Upper lobe of right lung (tissue), 1 donor: ENCODE data around the gene TRAF1. TPM values are rescaled to one million over a fixed set of nuclear protein-coding genes. Genes with fewer than 3 reads are reported as not detected.
A peak's percentile ranks its signal among the peaks of the same experiment; 100 is the strongest.

Experiments
- ATAC-seq: fragments of 200-7000 bp; cut with Tn5 transposase; one replicate; pipeline ENCODE4 v1.9.1; 2020; ENCODE audit warnings: mild to moderate bottlenecking, moderate library complexity
- DNase-seq: peaks from one replicate; pipeline ENCODE4 v3.0.0-alpha.2; 2020
- H3K27ac ChIP-seq: fragments of 200-600 bp; one replicate; pipeline ENCODE4 v1.8.0; 2022
- H3K27me3 ChIP-seq: fragments of 200-600 bp; one replicate; pipeline ENCODE4 v1.8.0; 2022; ENCODE audit warnings: mild to moderate bottlenecking
- H3K36me3 ChIP-seq: fragments of 200-600 bp; one replicate; pipeline ENCODE4 v1.8.0; 2022
- H3K4me1 ChIP-seq: fragments of 200-600 bp; one replicate; pipeline ENCODE4 v1.8.0; 2022
- H3K4me3 ChIP-seq: fragments of 200-600 bp; one replicate; pipeline ENCODE4 v1.8.0; 2022; ENCODE audit warnings: mild to moderate bottlenecking
- H3K9me3 ChIP-seq: fragments of 200-600 bp; one replicate; pipeline ENCODE4 v1.8.0; 2022
- intact Hi-C: fragments of 100-400 bp; cut with DNase I; formaldehyde crosslinking; loops from one replicate; pipeline ENCODE4 v1.11.0; 2022
- total RNA-seq: library from RNA; stranded (reverse); fragmentation: NEBNext Ultra II Directional; extraction: Animal tissue kit (Norgen Biotek cat#: 25700); gene quantifications from one replicate; pipeline ENCODE4 v1.2.1, GENCODE V29; 2021
- TF ChIP-seq, protein P1 (sequence below): fragments of 200-600 bp; IDR thresholded peaks from one replicate; pipeline ENCODE4 v1.8.0; 2022; ENCODE audit warnings: antibody characterized with exemption
- donor health status: DM: no; HTN: yes; CAD: no; lungs with severe emphysema.

Gene TRAF1
- total RNA-seq, 1 donor from 2014 or later: 6.0 TPM

DNA sequence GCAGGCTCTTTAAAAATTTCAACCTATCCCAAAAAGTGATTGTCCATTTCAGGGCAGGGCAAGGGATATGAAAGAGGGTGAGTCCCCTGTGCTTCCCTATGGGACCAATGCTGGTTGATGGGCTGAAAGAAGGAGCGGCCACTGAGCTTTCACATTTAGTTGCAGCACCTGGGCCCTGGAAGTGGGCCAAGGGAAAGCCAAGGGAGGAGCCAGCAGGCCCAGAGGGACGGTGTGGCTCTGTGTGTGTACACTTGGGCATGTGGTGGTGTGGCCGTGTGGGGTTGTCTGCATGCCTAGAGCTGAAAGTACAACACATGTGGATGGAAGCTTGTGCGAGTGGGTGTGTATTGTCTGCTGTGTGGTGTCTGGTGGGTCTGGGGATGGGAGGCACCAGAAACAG lies 69.9 kb downstream of the TRAF1 start:
- intact Hi-C loops: no loop called here
- H3K27me3 ChIP-seq: no peaks in the 10 kb centered on the region
- DNase-seq: no peak
- ATAC-seq: peak; percentile 38
- TF ChIP-seq, protein P1, sequence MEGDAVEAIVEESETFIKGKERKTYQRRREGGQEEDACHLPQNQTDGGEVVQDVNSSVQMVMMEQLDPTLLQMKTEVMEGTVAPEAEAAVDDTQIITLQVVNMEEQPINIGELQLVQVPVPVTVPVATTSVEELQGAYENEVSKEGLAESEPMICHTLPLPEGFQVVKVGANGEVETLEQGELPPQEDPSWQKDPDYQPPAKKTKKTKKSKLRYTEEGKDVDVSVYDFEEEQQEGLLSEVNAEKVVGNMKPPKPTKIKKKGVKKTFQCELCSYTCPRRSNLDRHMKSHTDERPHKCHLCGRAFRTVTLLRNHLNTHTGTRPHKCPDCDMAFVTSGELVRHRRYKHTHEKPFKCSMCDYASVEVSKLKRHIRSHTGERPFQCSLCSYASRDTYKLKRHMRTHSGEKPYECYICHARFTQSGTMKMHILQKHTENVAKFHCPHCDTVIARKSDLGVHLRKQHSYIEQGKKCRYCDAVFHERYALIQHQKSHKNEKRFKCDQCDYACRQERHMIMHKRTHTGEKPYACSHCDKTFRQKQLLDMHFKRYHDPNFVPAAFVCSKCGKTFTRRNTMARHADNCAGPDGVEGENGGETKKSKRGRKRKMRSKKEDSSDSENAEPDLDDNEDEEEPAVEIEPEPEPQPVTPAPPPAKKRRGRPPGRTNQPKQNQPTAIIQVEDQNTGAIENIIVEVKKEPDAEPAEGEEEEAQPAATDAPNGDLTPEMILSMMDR: no peak
- no peak overlapping the region for H3K4me3 ChIP-seq
- peaks cover 32% of the 10 kb centered on the region for H3K36me3 ChIP-seq
- H3K27ac ChIP-seq: no peak overlapping the region
- no peaks in the 10 kb centered on the region for H3K4me1 ChIP-seq
- H3K9me3 ChIP-seq: no peaks in the 10 kb centered on the region

DNA sequence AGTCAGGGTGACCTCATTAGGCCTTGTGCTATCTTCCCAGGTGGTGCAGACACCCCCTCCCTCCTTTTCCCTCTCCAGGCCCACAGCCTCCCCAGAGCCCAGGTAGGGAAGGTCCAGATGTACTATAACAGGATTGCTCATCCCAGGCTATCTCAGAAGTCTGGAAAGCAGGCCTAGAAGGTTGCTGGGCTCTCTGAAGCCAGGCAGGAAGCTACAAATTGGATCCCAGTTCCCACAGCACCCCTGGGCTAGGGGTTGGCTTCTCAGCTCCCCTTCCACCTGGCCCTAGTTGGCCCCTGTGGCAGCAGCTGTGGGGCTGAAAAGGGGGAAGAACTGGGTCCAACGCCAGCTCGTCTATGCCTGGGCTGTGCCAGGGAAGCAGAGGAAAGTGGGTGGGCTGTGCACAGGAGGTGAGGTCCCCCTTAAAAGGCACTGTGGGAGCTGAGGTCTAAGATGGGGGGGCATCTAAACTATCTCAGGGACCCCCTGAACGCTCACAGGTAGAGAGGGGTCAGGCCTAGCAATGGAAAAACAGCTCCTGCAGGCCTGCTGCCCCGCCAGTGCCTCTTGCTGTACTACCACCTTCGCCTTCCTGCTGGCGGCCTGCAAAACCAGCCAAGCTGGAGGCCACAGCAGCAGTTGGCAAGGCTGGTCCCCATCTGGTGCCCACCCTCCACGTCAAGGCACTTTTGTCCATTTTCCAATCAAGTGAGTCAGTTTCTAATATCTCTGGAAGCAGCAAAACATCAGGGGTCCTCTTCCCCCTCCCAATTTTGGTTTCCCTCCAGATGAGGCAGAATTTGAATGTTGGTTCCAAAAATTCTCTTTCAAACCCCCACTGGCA lies 70.5 kb downstream of the TRAF1 start:
- DNase-seq: no peak
- no peaks in the 10 kb centered on the region for H3K4me1 ChIP-seq
- no peak for ATAC-seq
- H3K27me3 ChIP-seq: no peaks in the 10 kb centered on the region
- TF ChIP-seq, protein P1: no peak
- peaks cover 28% of the 10 kb centered on the region for H3K36me3 ChIP-seq
- H3K27ac ChIP-seq: no peak overlapping the region
- no peak overlapping the region for H3K4me3 ChIP-seq
- intact Hi-C loops: no loop called here
- H3K9me3 ChIP-seq: no peaks in the 10 kb centered on the region

DNA sequence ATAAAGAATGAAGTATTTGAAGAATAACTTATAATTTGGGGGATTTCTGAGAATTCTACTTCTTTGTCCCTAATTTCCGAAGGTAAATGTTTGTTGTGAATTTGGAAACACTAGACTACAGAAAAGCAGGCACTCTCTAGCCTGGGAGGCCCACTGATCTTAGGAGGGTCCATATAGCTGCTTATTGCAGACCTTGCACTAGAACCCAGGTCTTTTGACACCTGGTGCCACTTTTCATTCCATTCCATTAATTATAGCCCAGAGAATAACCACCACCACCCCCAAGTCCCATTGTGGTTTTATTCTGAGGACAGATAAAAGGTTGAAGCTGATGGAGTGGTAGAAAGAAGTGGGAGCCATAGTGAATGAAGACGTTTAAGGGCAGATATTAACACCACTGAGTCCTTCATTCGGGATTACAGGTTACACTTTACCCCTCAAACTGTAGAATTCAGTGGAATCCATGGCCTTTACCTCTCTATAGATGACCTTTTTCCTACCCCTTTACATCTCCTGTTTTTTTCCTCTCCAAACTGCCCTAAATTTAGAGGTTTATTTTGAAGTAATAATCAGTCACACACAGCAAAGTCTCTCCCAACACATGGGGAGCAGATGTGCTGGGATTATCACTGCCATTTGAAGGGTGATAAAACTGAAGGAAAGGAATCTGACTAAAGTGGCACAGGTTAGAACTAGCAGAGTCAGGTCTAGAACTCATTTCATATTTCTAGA lies 71.8 kb downstream of the TRAF1 start:
- no peak for ATAC-seq

DNA sequence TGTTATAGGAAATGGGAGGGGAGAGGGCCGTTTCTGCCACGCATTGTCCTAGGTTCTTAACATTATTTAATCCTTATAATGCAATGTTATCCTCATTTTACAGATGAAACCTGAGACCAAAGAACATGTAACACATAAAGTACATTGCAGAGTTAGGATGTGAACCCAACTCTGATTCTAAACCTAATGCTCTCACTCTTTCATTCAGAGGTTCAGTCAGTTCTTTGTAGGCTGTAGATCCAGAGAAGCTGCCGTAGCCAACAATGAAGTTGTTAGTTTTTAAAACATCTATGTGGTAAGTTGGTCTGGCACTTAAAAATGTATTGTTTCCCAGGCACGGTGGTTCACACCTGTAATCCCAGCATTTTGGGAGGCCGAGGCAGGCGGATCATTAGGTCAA lies 73.4 kb downstream of the TRAF1 start:
- Histone ChIP-seq H3K27ac (no peak overlapping the region), H3K4me1 (no peaks in the 10 kb centered on the region), H3K9me3 (no peaks in the 10 kb centered on the region), H3K4me3 (no peak overlapping the region), H3K27me3 (no peaks in the 10 kb centered on the region), H3K36me3 (peaks cover 10% of the 10 kb centered on the region)
- DNase-seq: no peak
- no peak for ATAC-seq
- intact Hi-C loops: no loop called here
- TF ChIP-seq, protein P1: no peak

More for the DNA sequence above, 71.8 kb downstream of the TRAF1 start:
- DNase-seq: no peak
- no peaks in the 10 kb centered on the region for H3K27me3 ChIP-seq
- no peak overlapping the region for H3K4me3 ChIP-seq
- no peak overlapping the region for H3K27ac ChIP-seq
- no peaks in the 10 kb centered on the region for H3K9me3 ChIP-seq
- H3K36me3 ChIP-seq: peaks cover 15% of the 10 kb centered on the region
- H3K4me1 ChIP-seq: no peaks in the 10 kb centered on the region
- TF ChIP-seq, protein P1: no peak
- intact Hi-C loops: no loop called here

Other genes starting within 250 kb of the TRAF1 start
- gene MEGF9, start 212.3 kb downstream of the TRAF1 start, total RNA-seq: 92.9 TPM
- gene FBXW2, start 133.4 kb downstream of the TRAF1 start, total RNA-seq: 87.1 TPM
- gene PSMD5, start 83.9 kb downstream of the TRAF1 start, total RNA-seq: 38.2 TPM
- gene PHF19, start 49.6 kb downstream of the TRAF1 start, total RNA-seq: 19.0 TPM
- 37.8 TPM for gene C5, start 123.5 kb upstream of the TRAF1 start, total RNA-seq
- 20.3 TPM for gene CNTRL, start 148.2 kb upstream of the TRAF1 start, total RNA-seq